GM18526 (cell line): ENCODE data around the gene OPALIN.

Source experiments
- POLR2A ChIP-seq: IDR thresholded peaks from 3 replicates; pipeline ENCODE4 v1.6.1; 2011; ENCODE audit not compliant: insufficient read length; ENCODE audit errors: extremely low read depth

Gene OPALIN

GRCh38 chr10:96333101-96333500 is 25.7 kb downstream of the OPALIN start:
- no peak for TF ChIP-seq POLR2A

- no peak for TF ChIP-seq POLR2A
These were observed 31.3 kb downstream of the OPALIN start for GRCh38 chr10:96327462-96327861.

GRCh38 chr10:96325719-96326373 is 33.0 kb downstream of the OPALIN start:
- no peak for TF ChIP-seq POLR2A

GRCh38 chr10:96324447-96324846 is 34.4 kb downstream of the OPALIN start:
- TF ChIP-seq POLR2A = no peak

- TF ChIP-seq POLR2A = no peak
These were observed 36.5 kb downstream of the OPALIN start for GRCh38 chr10:96322275-96322674.

GRCh38 chr10:96321822-96322221 is 37.0 kb downstream of the OPALIN start:
- no peak for TF ChIP-seq POLR2A

- TF ChIP-seq POLR2A = no peak
These were observed 38.9 kb downstream of the OPALIN start for GRCh38 chr10:96319754-96320474.

- no peak for TF ChIP-seq POLR2A
These were observed 41.6 kb downstream of the OPALIN start for GRCh38 chr10:96317067-96317833.

GRCh38 chr10:96313344-96313743 is 45.5 kb downstream of the OPALIN start:
- TF ChIP-seq POLR2A = no peak

- TF ChIP-seq POLR2A = no peak
These were observed 47.6 kb downstream of the OPALIN start for GRCh38 chr10:96311180-96311715.

- no peak for TF ChIP-seq POLR2A
These were observed 48.5 kb downstream of the OPALIN start for GRCh38 chr10:96310321-96310669.

GRCh38 chr10:96309628-96310320 is 49.0 kb downstream of the OPALIN start:
- TF ChIP-seq POLR2A = no peak

- TF ChIP-seq POLR2A = no peak
These were observed 52.3 kb downstream of the OPALIN start for GRCh38 chr10:96306516-96306915.

- TF ChIP-seq POLR2A = no peak
These were observed 53.8 kb downstream of the OPALIN start for GRCh38 chr10:96305019-96305418.

GRCh38 chr10:96304230-96304629 is 54.6 kb downstream of the OPALIN start, which contains the start of gene DNTT:
DNTT (plus strand) TSS chr10:96304434; CDS start chr10:96304498, 64 bp downstream.
- TF ChIP-seq POLR2A = no peak
